ENCODE measurements around the gene DCAF5.

- TF ChIP-seq CTCF (IDR thresholded peaks at IDR 0.05; ENCODE audit: low read length) (peak; percentile 45), EZH2 (optimal IDR thresholded peaks at IDR 0.05; ENCODE audit: low read depth, low read length) (no peak), EZH2phosphoT487 (IDR thresholded peaks at IDR 0.05; ENCODE audit: low read length) (no peak)
Measured at GRCh38 chr14:69107407-69108003, 45.4 kb downstream of the DCAF5 start.

Measured in MM.1S (cell line).